AG20443 (cell line): ENCODE data around the gene KMT2D.
A peak's percentile ranks its signal among the peaks of the same experiment; 100 is the strongest.

Experiments
- DNase-seq: peaks from one replicate; pipeline ENCODE4 v3.0.0; 2012; ENCODE audit warnings: low spot score, mixed read lengths

The KMT2D gene

DNA sequence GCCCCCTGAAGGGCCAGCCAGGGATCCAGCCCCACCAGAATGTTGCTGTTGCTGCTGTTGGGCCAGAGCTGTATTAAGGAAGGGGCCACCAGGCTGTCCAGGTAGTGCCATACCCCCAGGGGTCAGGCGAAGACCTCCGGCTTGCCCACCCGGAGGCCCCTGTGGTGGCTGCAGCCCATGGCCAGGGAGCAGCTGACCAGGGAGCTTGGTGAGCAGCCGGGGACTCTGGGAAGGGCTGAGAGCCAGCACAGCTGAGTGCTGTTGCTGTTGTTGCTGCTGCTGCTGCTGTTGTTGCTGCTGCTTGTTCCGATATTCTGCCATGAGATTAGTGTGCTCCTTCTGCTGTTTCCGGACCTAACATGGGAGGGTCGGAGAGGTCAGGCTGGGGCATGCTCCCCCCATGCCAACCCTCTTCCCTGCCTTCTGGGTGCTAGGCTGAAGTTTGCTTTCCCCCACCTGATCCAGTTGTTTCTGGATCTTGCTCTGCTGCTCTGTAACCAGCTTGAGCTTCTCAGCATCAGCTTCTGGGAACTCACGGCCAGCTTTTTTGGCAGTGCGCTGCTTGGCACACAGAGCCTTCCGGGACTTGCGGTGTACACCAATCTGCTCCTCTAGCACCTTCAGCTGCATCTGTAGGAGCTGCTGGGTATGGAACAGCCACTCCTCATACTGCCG lies 26.8 kb downstream of the KMT2D start:
- DNase-seq, result no peak

DNA sequence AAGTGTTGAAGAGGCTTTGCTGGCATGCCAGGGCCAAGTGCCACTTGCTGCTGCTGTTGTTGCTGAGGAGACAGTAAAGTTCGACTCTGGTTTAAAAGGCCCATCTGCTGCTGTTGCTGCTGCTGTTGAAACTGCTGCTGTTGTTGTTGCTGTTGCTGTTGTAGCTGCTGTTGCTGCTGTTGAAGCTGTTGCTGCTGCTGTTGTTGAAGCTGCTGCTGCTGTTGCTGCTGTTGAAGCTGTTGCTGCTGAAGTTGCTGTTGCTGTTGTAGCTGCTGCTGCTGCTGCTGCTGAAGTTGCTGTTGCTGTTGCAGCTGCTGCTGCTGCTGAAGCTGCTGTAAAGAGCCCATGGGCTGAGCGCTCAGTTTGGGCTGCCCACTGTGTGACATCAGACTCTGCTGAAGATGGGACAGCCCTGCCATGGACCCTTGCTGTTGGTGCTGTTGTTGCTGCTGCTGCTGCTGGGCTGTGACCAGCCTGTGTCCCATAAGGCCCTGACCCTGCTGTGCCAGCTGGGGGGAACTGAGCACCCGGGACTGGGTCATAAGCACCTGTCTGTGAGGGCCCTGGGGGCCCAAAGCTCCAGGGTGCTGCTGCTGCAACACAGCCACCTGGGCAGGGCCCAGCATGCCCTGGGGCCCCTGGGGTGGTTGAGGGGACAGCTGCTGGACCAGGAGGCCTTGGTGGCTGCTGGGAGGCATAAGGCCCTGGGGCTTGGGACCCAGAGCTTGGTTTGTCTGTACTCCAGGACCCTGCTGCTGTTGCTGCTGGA lies 27.7 kb downstream of the KMT2D start:
- DNase-seq, result no peak

- DNase-seq, result no peak
Observed at GRCh38 chr12:49032276-49032675, 28.3 kb downstream of the KMT2D start.

- no peak for DNase-seq
Observed at GRCh38 chr12:49031573-49032161, 28.9 kb downstream of the KMT2D start.

DNA sequence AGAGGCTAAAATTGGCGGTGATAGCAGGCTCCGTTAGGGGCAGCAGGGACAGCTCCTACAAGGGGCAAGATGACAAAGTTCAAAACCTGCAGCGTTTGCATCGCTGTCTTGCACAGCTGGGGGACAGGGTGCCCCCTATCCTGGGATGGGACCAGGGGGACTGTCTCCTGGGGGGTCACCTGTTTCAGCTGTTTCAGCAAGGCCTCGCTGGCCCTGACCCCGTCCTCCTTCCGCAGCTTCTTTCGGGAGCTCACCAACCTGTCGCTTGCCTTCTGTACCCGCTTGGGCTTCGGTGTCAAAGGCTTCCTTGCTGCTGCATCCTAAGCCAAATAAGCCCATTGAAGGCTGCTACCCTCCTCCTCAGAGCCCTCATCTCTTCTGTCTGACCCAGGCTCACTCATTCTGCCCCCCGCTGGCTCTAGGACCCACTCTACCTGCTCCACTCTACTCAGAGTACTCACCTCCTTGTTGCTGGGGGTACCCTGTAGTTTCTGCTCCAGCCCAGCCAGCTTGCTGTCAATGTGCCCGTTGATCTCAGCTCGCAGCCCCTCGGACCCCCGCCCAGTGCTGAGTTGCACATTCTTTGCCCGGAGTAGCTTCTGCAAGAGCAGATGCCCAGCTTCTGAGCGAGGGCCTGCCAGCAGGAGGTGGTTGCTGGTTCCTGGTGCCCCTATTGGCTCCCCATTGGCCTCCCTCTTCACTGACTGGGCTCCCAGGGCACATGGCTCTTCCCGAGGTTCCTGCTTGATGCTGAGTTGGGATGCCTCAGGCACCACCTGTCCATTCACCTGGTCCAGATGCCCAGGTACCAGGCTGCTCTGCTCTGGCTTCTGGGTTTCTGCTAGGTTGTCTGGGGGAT lies 29.7 kb downstream of the KMT2D start:
- DNase-seq, result no peak

- no peak for DNase-seq
Observed at GRCh38 chr12:49030119-49030518, 30.5 kb downstream of the KMT2D start.

DNA sequence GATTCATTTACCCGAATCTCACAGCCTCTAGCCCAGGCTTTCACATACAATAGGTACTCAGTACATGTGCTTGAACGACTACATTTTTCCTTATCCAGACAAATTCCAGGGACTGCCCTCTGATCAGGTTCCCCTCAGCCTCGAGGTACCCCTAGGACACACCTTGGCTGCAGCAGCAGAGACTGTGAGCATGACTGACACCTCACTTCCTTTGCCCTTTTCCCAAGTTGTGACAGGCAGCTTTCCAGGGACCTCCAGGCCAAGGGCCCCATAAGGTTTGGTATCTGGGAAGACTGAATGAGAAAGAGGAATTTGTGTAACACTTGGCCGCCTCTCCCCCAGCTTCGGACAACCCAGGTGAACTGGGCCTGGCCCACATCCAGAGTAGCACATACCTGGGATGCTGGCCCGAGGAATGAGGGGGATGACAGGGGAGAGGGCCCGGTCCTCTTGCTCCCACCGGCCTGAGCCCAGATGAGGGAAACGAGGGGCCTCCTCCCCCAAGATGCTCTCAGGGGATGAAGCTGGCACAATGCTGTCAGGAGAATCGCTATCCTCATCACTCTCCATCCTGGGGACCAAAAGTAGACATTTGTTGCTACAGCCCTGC lies 31.8 kb downstream of the KMT2D start:
- DNase-seq, result no peak

- no peak for DNase-seq
Observed at GRCh38 chr12:49027846-49028555, 32.6 kb downstream of the KMT2D start.

DNA sequence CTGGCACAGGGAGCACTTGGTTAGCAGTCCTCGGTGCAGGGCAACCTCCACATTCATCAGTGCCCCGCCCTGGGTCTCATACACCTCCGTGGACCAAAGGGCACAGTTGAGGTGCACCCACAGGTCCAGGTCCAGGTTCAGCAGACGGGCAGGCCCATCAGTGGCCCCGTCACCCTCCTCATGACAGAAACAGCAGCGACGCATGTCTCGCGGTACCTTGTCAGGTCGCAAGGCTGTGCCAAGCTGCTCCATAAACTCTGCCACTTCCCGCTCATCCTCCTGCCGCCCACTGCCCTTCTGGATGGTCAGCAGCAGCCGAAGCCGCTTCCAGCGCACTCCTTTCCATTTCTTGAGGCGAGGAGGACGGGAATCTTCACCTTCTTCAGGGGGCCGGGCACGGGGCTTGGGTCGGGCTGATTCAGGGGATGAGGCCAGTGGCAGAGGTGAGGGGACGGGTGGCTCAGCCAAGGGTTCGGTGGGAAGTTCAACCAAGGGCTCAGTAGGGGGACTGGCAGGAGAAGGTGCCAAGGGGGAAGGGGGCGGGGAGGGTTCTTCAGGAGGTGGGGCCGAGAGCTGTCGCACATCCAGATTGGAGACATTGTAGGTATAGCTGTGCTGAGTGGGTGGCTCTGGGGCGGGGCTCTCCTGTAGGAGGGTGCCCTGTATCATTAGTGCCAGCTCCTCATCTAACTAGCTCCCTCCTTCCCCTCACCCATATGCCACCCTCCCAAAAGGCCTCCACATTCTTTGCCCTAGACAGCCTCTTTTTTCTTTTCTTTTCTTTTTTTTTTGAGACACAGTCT lies 33.7 kb downstream of the KMT2D start:
- no peak for DNase-seq

GRCh38 chr12:49026101-49026500 lies 34.5 kb downstream of the KMT2D start:
- no peak for DNase-seq

- DNase-seq, result no peak
Observed at GRCh38 chr12:49025463-49025862, 35.1 kb downstream of the KMT2D start.

GRCh38 chr12:49024543-49024942 lies 36.1 kb downstream of the KMT2D start:
- DNase-seq, result no peak

- DNase-seq, result no peak
Observed at GRCh38 chr12:49023812-49024211, 36.8 kb downstream of the KMT2D start.

GRCh38 chr12:49022558-49023178 lies 37.9 kb downstream of the KMT2D start:
- DNase-seq, result no peak

GRCh38 chr12:49021292-49021915 lies 39.2 kb downstream of the KMT2D start:
- no peak for DNase-seq

DNA sequence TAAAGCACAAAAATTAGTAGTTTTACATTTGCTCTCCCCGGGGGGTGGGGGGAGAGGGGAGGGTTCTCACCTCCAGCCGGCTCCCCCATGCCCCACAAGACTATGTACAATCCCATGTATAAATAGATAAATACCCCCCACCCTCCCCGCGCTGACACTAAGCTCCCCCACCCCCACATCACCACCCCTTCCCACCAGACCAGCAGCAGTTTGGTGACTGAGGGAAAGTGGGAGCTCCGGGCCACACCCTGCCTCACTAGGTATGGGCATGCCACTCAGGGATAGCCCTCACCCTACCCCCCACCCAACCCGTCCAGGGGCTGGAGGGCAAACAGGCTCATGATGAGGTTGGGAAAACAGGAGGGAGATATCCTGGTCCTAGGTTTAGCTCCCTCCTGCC lies 40.2 kb downstream of the KMT2D start:
- DNase-seq, result no peak

DNA sequence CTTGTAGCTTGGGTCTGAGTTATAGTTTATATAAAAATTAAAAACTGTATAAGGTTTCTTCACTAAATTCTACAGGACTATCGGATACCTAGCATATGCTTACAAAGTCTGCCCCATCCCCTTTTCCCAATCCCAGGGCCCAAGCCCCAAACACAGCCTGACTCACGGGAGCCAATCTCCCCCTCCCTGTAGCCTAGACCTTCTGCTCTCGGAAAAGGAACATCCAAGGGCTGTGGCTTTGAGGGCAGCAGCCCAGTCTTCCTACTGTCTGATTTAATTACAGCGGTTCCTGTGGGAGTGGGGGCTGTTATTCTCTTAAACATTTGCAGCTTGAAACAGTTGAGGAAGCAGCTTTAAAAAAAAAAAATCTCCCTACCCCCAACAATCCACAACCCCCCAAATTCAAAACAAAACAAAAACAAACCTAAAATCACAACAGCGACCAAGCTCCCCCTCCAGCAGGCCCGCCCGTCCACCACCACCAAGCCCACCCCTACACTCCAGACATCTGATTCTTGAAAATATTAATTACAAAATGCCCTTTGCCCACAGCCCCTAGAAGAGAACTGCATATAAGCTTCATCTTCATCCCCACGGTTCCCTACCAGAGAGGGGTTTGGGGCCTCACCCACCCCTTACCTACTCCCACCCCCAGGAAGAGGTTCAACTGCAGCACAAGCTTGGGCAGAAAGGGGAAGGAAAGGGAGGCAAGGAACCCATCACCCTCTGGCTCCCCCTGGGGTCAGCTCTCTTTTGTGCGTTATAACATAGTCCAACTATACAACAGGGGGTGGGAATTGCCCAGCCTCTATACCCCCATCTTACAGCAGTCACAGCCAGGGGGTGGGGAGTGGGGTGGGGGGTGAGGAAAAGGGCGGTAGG lies 40.9 kb downstream of the KMT2D start:
- DNase-seq, result peak; percentile 67

- no peak for DNase-seq
Observed at GRCh38 chr12:49019120-49019430, 41.5 kb downstream of the KMT2D start.
